ENCODE measurements around the gene STARD10. TPM values are rescaled to one million over a fixed set of nuclear protein-coding genes. Genes with fewer than 3 reads are reported as not detected.

STARD10 gene
- total RNA-seq, 1 experiment from 2014 or later, result 16.7 TPM

- DNase-seq (ENCODE audit: low read depth), result no peak
These were observed 68.2 kb downstream of the STARD10 start for GRCh38 chr11:72725724-72726028.

GRCh38 chr11:72724851-72725723 lies 68.8 kb downstream of the STARD10 start:
- DNase-seq (ENCODE audit: low read depth), result peak; percentile 76

GRCh38 chr11:72724021-72724551 lies 69.8 kb downstream of the STARD10 start:
- no peak for DNase-seq (ENCODE audit: low read depth)

- DNase-seq (ENCODE audit: low read depth), result no peak
These were observed 70.3 kb downstream of the STARD10 start for GRCh38 chr11:72723508-72723907.

GRCh38 chr11:72722050-72722748 lies 71.6 kb downstream of the STARD10 start:
- DNase-seq (ENCODE audit: low read depth), result peak; percentile 89

GRCh38 chr11:72721689-72722049 lies 72.2 kb downstream of the STARD10 start:
- peak; percentile 59 for DNase-seq (ENCODE audit: low read depth)

- DNase-seq (ENCODE audit: low read depth), result no peak
These were observed 72.6 kb downstream of the STARD10 start for GRCh38 chr11:72721276-72721675.

- no peak for DNase-seq (ENCODE audit: low read depth)
These were observed 73.1 kb downstream of the STARD10 start for GRCh38 chr11:72720784-72721183.

GRCh38 chr11:72720047-72720446 lies 73.8 kb downstream of the STARD10 start:
- no peak for DNase-seq (ENCODE audit: low read depth)

GRCh38 chr11:72719551-72719950 lies 74.3 kb downstream of the STARD10 start:
- DNase-seq (ENCODE audit: low read depth), result no peak

GRCh38 chr11:72719144-72719543 lies 74.7 kb downstream of the STARD10 start:
- no peak for DNase-seq (ENCODE audit: low read depth)

GRCh38 chr11:72718101-72718501 lies 75.7 kb downstream of the STARD10 start:
- peak; percentile 67 for DNase-seq (ENCODE audit: low read depth)

- DNase-seq (ENCODE audit: low read depth), result no peak
These were observed 76.9 kb downstream of the STARD10 start for GRCh38 chr11:72716788-72717435.

- DNase-seq (ENCODE audit: low read depth), result no peak
These were observed 77.6 kb downstream of the STARD10 start for GRCh38 chr11:72716290-72716689.

- no peak for DNase-seq (ENCODE audit: low read depth)
These were observed 81.0 kb downstream of the STARD10 start for GRCh38 chr11:72712841-72713240.

- DNase-seq (ENCODE audit: low read depth), result no peak
These were observed 81.6 kb downstream of the STARD10 start for GRCh38 chr11:72712168-72712751.

GRCh38 chr11:72711141-72711540 lies 82.7 kb downstream of the STARD10 start:
- no peak for DNase-seq (ENCODE audit: low read depth)

GRCh38 chr11:72710278-72710677 lies 83.6 kb downstream of the STARD10 start:
- no peak for DNase-seq (ENCODE audit: low read depth)

GRCh38 chr11:72709478-72710238 lies 84.2 kb downstream of the STARD10 start:
- no peak for DNase-seq (ENCODE audit: low read depth)

GRCh38 chr11:72707032-72707431 lies 86.8 kb downstream of the STARD10 start:
- DNase-seq (ENCODE audit: low read depth), result no peak

GRCh38 chr11:72706579-72706978 lies 87.3 kb downstream of the STARD10 start:
- no peak for DNase-seq (ENCODE audit: low read depth)
